DMS 273 (cell line): ENCODE data around the gene NDUFAF8.

Experiments
- DNase-seq: peaks from one replicate; lab custom pipeline; 2025; ENCODE audit not compliant: unreplicated experiment; lab: John Stamatoyannopoulos, UW

Gene NDUFAF8

DNA sequence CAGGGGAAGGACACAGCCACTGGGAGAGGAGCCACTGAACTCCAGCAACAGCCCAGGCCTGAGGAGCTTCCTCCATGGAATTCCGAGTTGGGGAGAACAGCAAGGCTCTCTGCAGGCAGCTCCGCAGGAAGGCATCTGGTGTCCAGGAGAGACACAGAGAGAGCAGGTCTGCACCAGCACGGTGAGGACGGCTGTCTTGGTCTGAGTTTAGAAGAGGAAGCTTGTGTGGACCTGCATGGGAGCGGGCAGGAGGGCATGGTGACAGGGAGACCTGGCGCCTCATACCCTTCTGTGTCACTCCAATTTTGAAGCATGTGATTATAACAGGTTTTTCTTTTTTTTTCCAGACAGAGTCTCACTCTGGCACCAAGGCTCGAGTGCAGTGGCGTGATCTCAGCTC is 49.6 kb downstream of the NDUFAF8 start:
- no peak for DNase-seq

DNA sequence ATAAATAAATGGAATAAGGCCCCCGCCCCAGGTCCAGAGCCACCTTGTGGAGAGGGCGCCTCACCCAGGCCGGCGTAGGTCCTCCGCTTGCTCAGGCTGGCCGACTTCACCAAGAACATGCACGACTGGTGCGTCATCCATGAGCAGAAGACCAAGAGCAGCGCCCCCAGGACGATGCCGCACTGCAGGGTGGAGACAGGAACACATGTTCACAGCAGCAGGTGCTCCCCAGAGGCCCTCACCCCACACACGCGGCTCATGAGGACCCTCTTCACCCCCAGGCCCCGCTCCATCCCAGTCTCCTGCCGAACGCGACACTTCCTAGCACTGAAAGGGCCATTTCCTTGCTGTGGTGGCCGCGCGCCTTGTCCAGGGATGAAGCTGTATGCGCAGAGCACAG is 50.5 kb downstream of the NDUFAF8 start:
- no peak for DNase-seq

GRCh38 chr17:81290230-81290629 is 51.1 kb downstream of the NDUFAF8 start:
- no peak for DNase-seq
